ENCODE data around the gene USH2A.

DNA sequence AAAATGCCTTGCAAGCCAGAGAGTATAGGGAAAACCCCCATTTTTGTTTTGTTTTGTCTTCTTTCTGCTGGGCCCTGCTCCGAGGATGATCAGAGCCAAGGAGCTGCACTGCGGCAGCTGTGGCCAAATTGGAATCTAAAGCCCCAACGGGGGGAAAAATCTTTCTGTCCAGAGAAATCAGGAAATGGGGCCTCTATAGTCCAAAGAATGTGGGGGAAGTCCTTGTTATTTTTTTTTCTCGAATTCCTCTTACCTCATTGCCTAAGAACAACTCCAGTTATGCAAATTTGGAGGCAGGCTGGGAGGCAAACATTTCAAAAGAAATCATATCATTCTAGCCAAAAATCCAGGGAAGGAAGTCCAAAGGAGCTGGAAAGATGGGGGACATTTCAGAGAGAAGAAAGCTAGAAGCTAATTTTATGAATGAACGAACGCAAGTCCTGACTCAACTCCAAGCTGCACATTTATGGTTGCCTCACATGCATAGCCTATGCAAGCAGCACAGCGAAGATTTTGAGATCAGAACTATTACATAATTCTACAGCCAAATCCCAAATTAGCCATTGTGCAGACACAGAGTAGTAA is 592.9 kb downstream of the USH2A start:
- TF ChIP-seq, protein P1, sequence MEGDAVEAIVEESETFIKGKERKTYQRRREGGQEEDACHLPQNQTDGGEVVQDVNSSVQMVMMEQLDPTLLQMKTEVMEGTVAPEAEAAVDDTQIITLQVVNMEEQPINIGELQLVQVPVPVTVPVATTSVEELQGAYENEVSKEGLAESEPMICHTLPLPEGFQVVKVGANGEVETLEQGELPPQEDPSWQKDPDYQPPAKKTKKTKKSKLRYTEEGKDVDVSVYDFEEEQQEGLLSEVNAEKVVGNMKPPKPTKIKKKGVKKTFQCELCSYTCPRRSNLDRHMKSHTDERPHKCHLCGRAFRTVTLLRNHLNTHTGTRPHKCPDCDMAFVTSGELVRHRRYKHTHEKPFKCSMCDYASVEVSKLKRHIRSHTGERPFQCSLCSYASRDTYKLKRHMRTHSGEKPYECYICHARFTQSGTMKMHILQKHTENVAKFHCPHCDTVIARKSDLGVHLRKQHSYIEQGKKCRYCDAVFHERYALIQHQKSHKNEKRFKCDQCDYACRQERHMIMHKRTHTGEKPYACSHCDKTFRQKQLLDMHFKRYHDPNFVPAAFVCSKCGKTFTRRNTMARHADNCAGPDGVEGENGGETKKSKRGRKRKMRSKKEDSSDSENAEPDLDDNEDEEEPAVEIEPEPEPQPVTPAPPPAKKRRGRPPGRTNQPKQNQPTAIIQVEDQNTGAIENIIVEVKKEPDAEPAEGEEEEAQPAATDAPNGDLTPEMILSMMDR (IDR thresholded peaks at IDR 0.05) = no peak
- no peak for TF ChIP-seq POLR2A (IDR thresholded peaks at IDR 0.05)
